ENCODE results near the gene TEX51. TPM values are rescaled to one million over a fixed set of nuclear protein-coding genes. Genes with fewer than 3 reads are reported as not detected.

TEX51 gene
- polyA plus RNA-seq, 1 of the 3 experiments (the other 2 are of a cell fraction) = not detected

- CTCF ChIA-PET = interaction anchor here (1.3 kb wide), 1 partner anchor 59 kb away, joined by 4 read pairs; no protein-coding TSS in a partner anchor
- Histone ChIP-seq H3K36me3 (replicated peaks in 1 of 2; ENCODE audit: control insufficient read depth in 1 of 2, insufficient read depth in 2 of 2, low read length in 1 of 2) (no peaks in the 10 kb centered on the region), H3K4me1 (ENCODE audit: control insufficient read depth in 1 of 2, insufficient read depth in 2 of 2, low read depth in 1 of 2, low read length in 1 of 2) (peaks cover 0 to 16% of the 10 kb centered on the region in 2 experiments; a peak in 2 of 4 replicates), H3K4me3 (ENCODE audit: low read depth in 2 of 2, low read length in 1 of 2) (no peak overlapping the region), H3K27ac (ENCODE audit: low read depth in 2 of 2, low read length in 1 of 2) (no peak overlapping the region), H3K4me2 (no peak overlapping the region), H2AFZ (ENCODE audit: low read depth) (no peak overlapping the region), H3K9me3 (no peaks in the 10 kb centered on the region), H3K9me2 (no peaks in the 10 kb centered on the region), H3K27me3 (ENCODE audit: insufficient read depth) (no peaks in the 10 kb centered on the region), H3K9ac (no peak overlapping the region), H3K79me2 (ENCODE audit: insufficient read depth) (no peaks in the 10 kb centered on the region), H3F3A (replicated peaks; ENCODE audit: insufficient read depth) (no peaks in the 10 kb centered on the region), H4K20me1 (ENCODE audit: insufficient read depth) (no peaks in the 10 kb centered on the region)
- POLR2A ChIA-PET = no interaction called here
- no peak for DNase-seq
- 11% methylated on average over 2 of the region's 2 CpGs for WGBS (ENCODE audit: low lambda C conversion rate)
- TF ChIP-seq MXI1 (IDR thresholded peaks at IDR 0.05; ENCODE audit: low read depth, low read length) (no peak), TCF12 (IDR thresholded peaks at IDR 0.05) (no peak), CHD2 (IDR thresholded peaks at IDR 0.05; ENCODE audit: low read length, partially characterized antibody) (no peak), PBX3 (IDR thresholded peaks at IDR 0.05) (no peak), SMC3 (IDR thresholded peaks at IDR 0.05; ENCODE audit: low read depth, low read length) (no peak), USF1 (IDR thresholded peaks at IDR 0.05; ENCODE audit: borderline replicate concordance, low read depth) (no peak), RXRA (IDR thresholded peaks at IDR 0.05; ENCODE audit: borderline replicate concordance, low read depth) (no peak)
Measured at GRCh38 chr2:126913329-126913728, 14.6 kb downstream of the TEX51 start.

- Histone ChIP-seq H3K36me3 (replicated peaks in 1 of 2; ENCODE audit: control insufficient read depth in 1 of 2, insufficient read depth in 2 of 2, low read length in 1 of 2) (no peaks in the 10 kb centered on the region), H3K9me3 (no peaks in the 10 kb centered on the region), H3K27me3 (ENCODE audit: insufficient read depth) (no peaks in the 10 kb centered on the region), H3K27ac (ENCODE audit: low read depth in 2 of 2, low read length in 1 of 2) (no peak overlapping the region), H3K9me2 (no peaks in the 10 kb centered on the region), H3F3A (replicated peaks; ENCODE audit: insufficient read depth) (no peaks in the 10 kb centered on the region), H3K79me2 (ENCODE audit: insufficient read depth) (no peaks in the 10 kb centered on the region), H3K4me2 (no peak overlapping the region), H2AFZ (ENCODE audit: low read depth) (no peak overlapping the region), H3K9ac (no peak overlapping the region), H3K4me1 (ENCODE audit: control insufficient read depth in 1 of 2, insufficient read depth in 2 of 2, low read depth in 1 of 2, low read length in 1 of 2) (peaks cover 0 to 9% of the 10 kb centered on the region in 2 experiments; a peak in 1 of 4 replicates), H4K20me1 (ENCODE audit: insufficient read depth) (no peaks in the 10 kb centered on the region), H3K4me3 (ENCODE audit: low read depth in 2 of 2, low read length in 1 of 2) (no peak overlapping the region)
- ChIA-PET POLR2A (no interaction called here), CTCF (interaction anchor here (1.3 kb wide), 1 partner anchor 58 kb away, joined by 3 read pairs; no protein-coding TSS in a partner anchor)
- TF ChIP-seq POLR2AphosphoS5 (IDR thresholded peaks at IDR 0.05; ENCODE audit: low read depth, low read length) = no peak
- TF ChIP-seq CTCF (IDR thresholded peaks at IDR 0.05) = no peak
- TF ChIP-seq EZH2phosphoT487 (IDR thresholded peaks at IDR 0.05; ENCODE audit: borderline replicate concordance, low read depth) = no peak
- no peak for TF ChIP-seq SMC3 (IDR thresholded peaks at IDR 0.05; ENCODE audit: low read depth, low read length)
- TF ChIP-seq NRF1 (IDR thresholded peaks at IDR 0.05; ENCODE audit: low read depth, low read length) = no peak
- TF ChIP-seq YY1 (IDR thresholded peaks at IDR 0.05; ENCODE audit: low read depth) = no peak
- no peak for TF ChIP-seq RCOR1 (IDR thresholded peaks at IDR 0.05; ENCODE audit: low read length)
- DNase-seq = no peak
- WGBS (ENCODE audit: low lambda C conversion rate) = 41% methylated on average over 10 of the region's 10 CpGs
Measured at GRCh38 chr2:126913881-126914615, 15.4 kb downstream of the TEX51 start.

Data from SK-N-SH (cell line).